Esophagus squamous epithelium (tissue), 5 donors: ENCODE results near the gene SOD1. TPM values are rescaled to one million over a fixed set of nuclear protein-coding genes. Genes with fewer than 3 reads are reported as not detected.
A peak's percentile ranks its signal among the peaks of the same experiment; 100 is the strongest.
"Not testable (repeated sequence)": the region's sequence is repeated elsewhere in the genome, so short reads cannot be mapped to it uniquely, and the experiment has no call there.

ENCODE experiments used
- DNase-seq: peaks from one replicate; lab custom pipeline; 2025; lab: John Stamatoyannopoulos, UW
- H3K27ac ChIP-seq, 4 donors: fragments of 200-600 bp; sonication (generic); one replicate each; pipeline ENCODE4 v1.5.1; 2016 to 2019; ENCODE audit warnings: mild to moderate bottlenecking in 1 of 4
- H3K27me3 ChIP-seq, 4 donors: fragments of 200-600 bp; sonication (generic); 1 replicate in 3 of 4; 2 replicates in 1 of 4; pipeline versions ENCODE4 v1.5.1 to v1.6.0; 2017 to 2021; ENCODE audit warnings: antibody characterized with exemption in 1 of 4
- H3K36me3 ChIP-seq, 3 donors: fragments of 200-600 bp; sonication (generic); one replicate each; pipeline ENCODE4 v1.5.1; 2016 to 2019
- H3K4me1 ChIP-seq, 3 donors: fragments of 200-600 bp; sonication (generic); one replicate each; pipeline ENCODE4 v1.5.1; 2017 to 2019
- H3K4me3 ChIP-seq, 4 donors: fragments of 200-600 bp; sonication (generic); 1 replicate in 3 of 4; 2 replicates in 1 of 4; pipeline ENCODE4 v1.5.1; 2016 to 2019; ENCODE audit warnings: mild to moderate bottlenecking in 2 of 4, moderate library complexity in 1 of 4
- H3K9me3 ChIP-seq, 3 donors: fragments of 200-600 bp; sonication (generic); one replicate each; pipeline ENCODE4 v1.5.1; 2016 to 2019
- CTCF ChIP-seq, 6 experiments: fragments of 450-650 bp in 4 of 6; fragments of 200-600 bp in 2 of 6; sonication (generic) in 2 of 6; IDR thresholded peaks; one replicate each; pipeline ENCODE4 v1.5.1; 2016 to 2019; ENCODE audit warnings: antibody characterized with exemption in 6 of 6, mild to moderate bottlenecking in 4 of 6, moderate library complexity in 4 of 6
- POLR2A ChIP-seq, 4 donors: fragments of 450-650 bp; IDR thresholded peaks; one replicate each; pipeline ENCODE4 v1.6.1; 2017; ENCODE audit warnings: antibody characterized with exemption in 4 of 4, mild to moderate bottlenecking in 4 of 4, moderate library complexity in 3 of 4
- WGBS, 2 donors: methylation state at CpG; one replicate each; pipeline ENCODE4 v1.1.5; 2018; 5-methylcytosine and 5-hydroxymethylcytosine counted together
- intact Hi-C: fragments of 100-400 bp; cut with DNase I; formaldehyde crosslinking; loops from one replicate; pipeline ENCODE4 v1.15.0; 2022
- total RNA-seq, 4 donors: library from RNA; depleted of rRNA; stranded (reverse); fragments of >200 nt; gene quantifications; one replicate each; pipeline ENCODE4 v1.1.0, GENCODE V29; 2016
- donor health status: DM: yes; HTN: yes; CAD: no.

The SOD1 gene
- total RNA-seq, 4 donors from 2014 or later, result 160 to 328 (median 221) TPM

- Histone ChIP-seq H3K4me3 (no peak overlapping the region), H3K27me3 (no peaks in the 10 kb centered on the region), H3K9me3 (no peaks in the 10 kb centered on the region), H3K4me1 (peaks cover 0 to 10% (median 5%) of the 10 kb centered on the region in 3 donors), H3K36me3 (no peaks in the 10 kb centered on the region), H3K27ac (no peak overlapping the region)
- no peak for DNase-seq
- no peak for TF ChIP-seq POLR2A (IDR thresholded peaks at IDR 0.05)
- TF ChIP-seq CTCF (IDR thresholded peaks at IDR 0.05), result no peak
- intact Hi-C loops, result no loop called here
- 86 to 88% methylated on average over 10 to 11 of the region's 11 CpGs for WGBS, 2 donors
Observed at GRCh38 chr21:31624961-31625491, 34.5 kb upstream of the SOD1 start.

GRCh38 chr21:31629972-31630711 lies 29.4 kb upstream of the SOD1 start:
- H3K27ac ChIP-seq, result peak overlapping the region in 3 of 4 donors; percentile 63 to 79 (median 73)
- whole genome bisulfite sequencing, 2 donors, result 30 to 32% methylated on average over 8 of the region's 8 CpGs
- TF ChIP-seq POLR2A (IDR thresholded peaks at IDR 0.05) (no peak), CTCF (IDR thresholded peaks at IDR 0.05) (no peak)

GRCh38 chr21:31631881-31632280 lies 27.6 kb upstream of the SOD1 start:
- H3K27me3 ChIP-seq, H3K36me3 ChIP-seq, H3K4me3 ChIP-seq, H3K9me3 ChIP-seq, intact Hi-C loops, H3K27ac ChIP-seq, DNase-seq: not testable (repeated sequence)
- WGBS, 2 donors, result 86 to 89% methylated on average over 5 to 6 of the region's 6 CpGs
- peaks cover 0 to 30% (median 9%) of the 10 kb centered on the region in 3 donors for H3K4me1 ChIP-seq

More at GRCh38 chr21:31629972-31630711, 29.4 kb upstream of the SOD1 start:
- DNase-seq, result no peak
- intact Hi-C loops, result no loop called here
- H3K4me3 ChIP-seq, result no peak overlapping the region
- no peaks in the 10 kb centered on the region for H3K9me3 ChIP-seq
- no peaks in the 10 kb centered on the region for H3K36me3 ChIP-seq
- H3K4me1 ChIP-seq, result peaks cover 0 to 29% (median 9%) of the 10 kb centered on the region in 3 donors
- H3K27me3 ChIP-seq, result no peaks in the 10 kb centered on the region

- TF ChIP-seq CTCF (IDR thresholded peaks at IDR 0.05) (no peak), POLR2A (IDR thresholded peaks at IDR 0.05) (no peak)
- Histone ChIP-seq H3K4me3 (no peak overlapping the region), H3K4me1 (peaks cover 0 to 20% (median 4%) of the 10 kb centered on the region in 3 donors), H3K9me3 (no peaks in the 10 kb centered on the region), H3K27ac (no peak overlapping the region), H3K27me3 (no peaks in the 10 kb centered on the region), H3K36me3 (no peaks in the 10 kb centered on the region)
- WGBS, 2 donors, result 67 to 72% methylated on average over 3 of the region's 3 CpGs
- intact Hi-C loops, result no loop called here
- DNase-seq, result no peak
Observed at GRCh38 chr21:31634993-31635392, 24.5 kb upstream of the SOD1 start.

GRCh38 chr21:31636874-31637273 lies 22.6 kb upstream of the SOD1 start:
- no peak overlapping the region for H3K4me3 ChIP-seq
- DNase-seq, result no peak
- WGBS, 2 donors, result 82 to 86% methylated on average over 2 of the region's 2 CpGs
- peaks cover 0 to 6% (median 0%) of the 10 kb centered on the region in 3 donors for H3K4me1 ChIP-seq
- H3K36me3 ChIP-seq, result no peaks in the 10 kb centered on the region
- H3K27me3 ChIP-seq, result no peaks in the 10 kb centered on the region
- intact Hi-C loops, result no loop called here
- no peaks in the 10 kb centered on the region for H3K9me3 ChIP-seq
- H3K27ac ChIP-seq, result no peak overlapping the region
- TF ChIP-seq CTCF (IDR thresholded peaks at IDR 0.05), result no peak
- no peak for TF ChIP-seq POLR2A (IDR thresholded peaks at IDR 0.05)
